Smooth muscle cell (in vitro differentiated cells): ENCODE data around the gene ZCCHC10. TPM values are rescaled to one million over a fixed set of nuclear protein-coding genes. Genes with fewer than 3 reads are reported as not detected.
A peak's percentile ranks its signal among the peaks of the same experiment; 100 is the strongest.

Source experiments
- DNase-seq: peaks from one replicate; lab custom pipeline; 2025; ENCODE audit not compliant: unreplicated experiment; lab: John Stamatoyannopoulos, UW
- H2AFZ ChIP-seq: fragments of 200-600 bp; sonication (generic); 2 replicates; pipeline ENCODE4 v1.6.0; 2016; ENCODE audit warnings: antibody characterized with exemption, low read depth, mild to moderate bottlenecking
- H3F3A ChIP-seq: fragments of 200-600 bp; sonication (generic); 2 replicates; pipeline ENCODE4 v1.6.0; 2017; ENCODE audit warnings: antibody characterized with exemption, low read depth
- H3K27ac ChIP-seq: fragments of 200-600 bp; sonication (generic); 2 replicates; pipeline ENCODE4 v1.5.1; 2016; ENCODE audit warnings: low read depth, mild to moderate bottlenecking
- H3K27me3 ChIP-seq: fragments of 200-600 bp; sonication (generic); 2 replicates; pipeline ENCODE4 v1.6.1; 2016; ENCODE audit warnings: low read depth, mild to moderate bottlenecking
- H3K36me3 ChIP-seq: fragments of 200-600 bp; sonication (generic); 2 replicates; pipeline ENCODE4 v1.5.1; 2016; ENCODE audit warnings: low read depth
- H3K4me1 ChIP-seq: fragments of 200-600 bp; sonication (generic); 2 replicates; pipeline ENCODE4 v1.5.1; 2016; ENCODE audit warnings: low read depth
- H3K4me2 ChIP-seq: fragments of 200-600 bp; sonication (generic); 2 replicates; pipeline ENCODE4 v1.6.0; 2016; ENCODE audit warnings: mild to moderate bottlenecking
- H3K4me3 ChIP-seq: fragments of 200-600 bp; sonication (generic); 2 replicates; pipeline ENCODE4 v1.5.1; 2016; ENCODE audit warnings: mild to moderate bottlenecking
- H3K79me2 ChIP-seq: fragments of 200-600 bp; sonication (generic); 2 replicates; pipeline ENCODE4 v1.6.0; 2016; ENCODE audit warnings: low read depth, mild to moderate bottlenecking
- H3K9ac ChIP-seq: fragments of 200-600 bp; sonication (generic); 2 replicates; pipeline ENCODE4 v1.6.0; 2016; ENCODE audit warnings: low read depth
- H3K9me3 ChIP-seq: fragments of 200-600 bp; sonication (generic); replicated peaks from 2 replicates; pipeline ENCODE4 v1.5.1; 2016; ENCODE audit warnings: low read depth
- H4K20me1 ChIP-seq: fragments of 200-600 bp; sonication (generic); 2 replicates; pipeline ENCODE4 v1.6.0; 2016; ENCODE audit warnings: low read depth
- CTCF ChIP-seq: fragments of 200-600 bp; sonication (generic); IDR thresholded peaks from 2 replicates; pipeline ENCODE4 v1.5.1; 2017; ENCODE audit warnings: borderline replicate concordance, mild to moderate bottlenecking, antibody characterized with exemption; ENCODE audit not compliant: insufficient read depth, poor library complexity, severe bottlenecking
- WGBS: methylation state at CpG from one replicate; pipeline ENCODE4 v1.1.7; 2016; ENCODE audit warnings: low lambda C conversion rate; 5-methylcytosine and 5-hydroxymethylcytosine counted together
- polyA plus RNA-seq: library from polyadenylated mRNA; unstranded; fragments of >200 nt; fragmentation: Nextera tagmentation; extraction: Ambion mirVana; gene quantifications from 2 replicates; pipeline ENCODE4 v1.2.1, GENCODE V29; 2016
- total RNA-seq: library from RNA; depleted of rRNA; stranded (reverse); fragments of >200 nt; gene quantifications from 2 replicates; pipeline ENCODE4 v1.2.3, GENCODE V29; 2014

ZCCHC10 gene
- total and polyA plus RNA-seq, 2 experiments from 2014 or later: 28.4 to 33.4 TPM

DNA sequence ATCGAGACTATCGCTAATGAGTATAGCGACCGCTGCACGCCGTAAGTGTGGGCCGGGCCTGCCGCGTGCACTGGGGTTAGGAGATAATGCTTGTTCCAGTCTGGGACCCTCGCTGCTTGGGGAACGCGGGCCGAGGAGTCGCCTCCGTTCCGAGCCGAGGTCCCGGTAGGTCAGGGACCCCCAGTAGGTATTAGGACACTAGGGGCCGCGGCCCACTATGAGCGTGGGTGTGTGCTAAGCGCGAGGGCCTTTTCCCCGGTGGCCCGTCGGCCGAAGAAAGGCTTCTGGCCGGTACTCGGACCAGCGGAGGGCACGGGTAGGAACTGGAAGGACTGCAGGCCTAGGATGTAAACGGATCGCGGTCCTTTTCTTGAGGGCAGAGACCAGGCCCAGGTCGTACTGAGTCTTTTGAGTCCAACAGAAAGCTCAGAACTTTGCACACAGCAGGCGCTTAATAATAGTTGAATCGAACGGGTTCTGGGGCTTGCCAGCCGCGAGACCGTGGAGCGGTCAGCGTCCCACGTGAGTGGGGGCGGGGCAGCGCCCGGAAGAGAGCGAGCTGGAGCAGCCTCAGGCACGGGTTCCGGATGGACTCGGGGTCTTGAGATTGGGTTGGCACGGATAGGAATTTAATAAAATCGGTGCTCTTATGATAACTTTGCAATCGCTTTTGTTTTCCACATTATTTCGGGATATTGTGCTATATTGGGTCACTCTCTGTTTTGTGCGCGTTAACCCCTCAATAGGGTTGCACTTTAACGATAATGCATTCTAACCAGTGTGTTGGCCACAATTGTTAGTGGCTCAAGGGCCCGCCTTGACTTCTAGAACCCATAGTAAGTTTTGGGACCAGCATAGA lies 26.2 kb upstream of the ZCCHC10 start:
- under 1% methylated on average over 59 of the region's 59 CpGs for WGBS
- peak overlapping the region; percentile 44 for H2AFZ ChIP-seq
- H3K4me2 ChIP-seq: peak overlapping the region; percentile 86
- no peaks in the 10 kb centered on the region for H3K27me3 ChIP-seq
- H3K36me3 ChIP-seq: no peaks in the 10 kb centered on the region
- peak overlapping the region; percentile 84 for H3K4me3 ChIP-seq
- H3K4me1 ChIP-seq: peaks cover 18% of the 10 kb centered on the region
- H3K9ac ChIP-seq: peak overlapping the region; percentile 98
- peaks cover 52% of the 10 kb centered on the region for H4K20me1 ChIP-seq
- peaks cover 20% of the 10 kb centered on the region for H3F3A ChIP-seq
- peak; percentile 47 for DNase-seq
- H3K79me2 ChIP-seq: peaks cover 63% of the 10 kb centered on the region
- H3K9me3 ChIP-seq: no peaks in the 10 kb centered on the region
- no peak for TF ChIP-seq CTCF
- peak overlapping the region; percentile 99 for H3K27ac ChIP-seq

- Histone ChIP-seq H3K4me2 (peak within 1 kb of the TSS; percentile 95), H3K9ac (peak within 1 kb of the TSS; percentile 98), H3K27ac (peak within 1 kb of the TSS; percentile 99), H2AFZ (peak within 1 kb of the TSS; percentile 57), H3K36me3 (no peaks in the 10 kb centered on the region), H4K20me1 (peaks cover 43% of the 10 kb centered on the region), H3F3A (peaks cover 20% of the 10 kb centered on the region), H3K9me3 (no peaks in the 10 kb centered on the region), H3K79me2 (peaks cover 54% of the 10 kb centered on the region), H3K4me1 (peaks cover 18% of the 10 kb centered on the region), H3K4me3 (peak within 1 kb of the TSS; percentile 84), H3K27me3 (no peaks in the 10 kb centered on the region)
- no peak for TF ChIP-seq CTCF
- peak; percentile 89 for DNase-seq
- under 1% methylated on average over 68 of the region's 68 CpGs for WGBS
Measured at GRCh38 chr5:133051542-133052316, 25.4 kb upstream of the ZCCHC10 start, which contains the start of gene HSPA4. HSPA4 (plus strand) TSS chr5:133052013; CDS start chr5:133052251, 238 bp downstream.

DNA sequence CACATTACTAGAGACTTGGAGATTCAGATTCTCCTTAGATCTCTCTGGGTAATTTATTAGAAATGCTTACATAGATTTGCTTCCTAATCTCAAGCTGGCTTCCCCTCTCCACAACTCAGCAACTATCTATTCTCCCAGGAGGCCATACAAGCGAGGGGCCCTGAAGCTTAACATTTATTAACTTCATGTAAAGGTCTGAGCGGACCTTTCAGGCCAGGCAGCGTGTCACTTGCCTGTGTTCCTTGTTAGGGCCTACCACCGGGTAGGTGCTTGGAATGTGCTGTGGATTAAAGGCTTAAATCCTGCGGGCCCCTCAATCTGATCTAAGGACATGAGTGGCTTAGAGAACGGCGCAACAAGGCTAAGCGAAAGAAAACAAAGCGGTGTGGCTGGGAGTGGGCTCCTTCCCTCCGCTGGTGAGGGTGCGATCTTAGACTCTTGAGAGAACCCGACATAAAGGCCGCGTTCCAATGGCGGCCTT lies 24.8 kb upstream of the ZCCHC10 start:
- no peak for TF ChIP-seq CTCF
- peak overlapping the region; percentile 99 for H3K27ac ChIP-seq
- H3K4me3 ChIP-seq: peak overlapping the region; percentile 84
- peaks cover 48% of the 10 kb centered on the region for H3K79me2 ChIP-seq
- DNase-seq: no peak
- peaks cover 18% of the 10 kb centered on the region for H3K4me1 ChIP-seq
- peak overlapping the region; percentile 98 for H3K9ac ChIP-seq
- H3K9me3 ChIP-seq: no peaks in the 10 kb centered on the region
- WGBS: 6% methylated on average over 15 of the region's 15 CpGs
- H3K4me2 ChIP-seq: peak overlapping the region; percentile 95
- H2AFZ ChIP-seq: peak overlapping the region; percentile 57
- peaks cover 37% of the 10 kb centered on the region for H4K20me1 ChIP-seq
- peaks cover 20% of the 10 kb centered on the region for H3F3A ChIP-seq
- no peaks in the 10 kb centered on the region for H3K27me3 ChIP-seq
- H3K36me3 ChIP-seq: no peaks in the 10 kb centered on the region
